Epithelial cell of esophagus (primary cell): ENCODE data around the gene CPA4.

Experiments used
- DNase-seq: peaks from one replicate; pipeline ENCODE4 v3.0.0; 2010; ENCODE audit warnings: low read depth
- H3K4me3 ChIP-seq: 2 replicates; pipeline ENCODE4 v1.5.1; 2011; ENCODE audit warnings: mild to moderate bottlenecking, low read length, control low read depth
- CTCF ChIP-seq: IDR thresholded peaks from 2 replicates; pipeline ENCODE4 v1.5.1; 2011; ENCODE audit warnings: low read depth, mild to moderate bottlenecking, low read length, control low read depth, inconsistent platforms; ENCODE audit not compliant: insufficient read depth; ENCODE audit errors: missing control alignments

Gene CPA4

GRCh38 chr7:130345136-130345535, 52.2 kb downstream of the CPA4 start:
- TF ChIP-seq CTCF: no peak
- no peak for DNase-seq
- no peak overlapping the region for H3K4me3 ChIP-seq

GRCh38 chr7:130345725-130346124, 52.8 kb downstream of the CPA4 start:
- no peak overlapping the region for H3K4me3 ChIP-seq
- no peak for DNase-seq
- TF ChIP-seq CTCF: no peak

- TF ChIP-seq CTCF: no peak
- no peak for DNase-seq
- no peak overlapping the region for H3K4me3 ChIP-seq
These were observed 53.4 kb downstream of the CPA4 start for GRCh38 chr7:130346177-130346905.

- no peak overlapping the region for H3K4me3 ChIP-seq
- TF ChIP-seq CTCF: no peak
- DNase-seq: no peak
These were observed 54.0 kb downstream of the CPA4 start for GRCh38 chr7:130346941-130347340.

GRCh38 chr7:130349911-130350782, 57.2 kb downstream of the CPA4 start:
- no peak overlapping the region for H3K4me3 ChIP-seq
- no peak for TF ChIP-seq CTCF
- DNase-seq: peak; percentile 64

- no peak overlapping the region for H3K4me3 ChIP-seq
- TF ChIP-seq CTCF: no peak
- no peak for DNase-seq
These were observed 58.2 kb downstream of the CPA4 start for GRCh38 chr7:130350945-130351790.
